Measurements from ENCODE around the gene GPBP1L1.

GPBP1L1 gene

GRCh38 chr1:45589861-45590260 lies 96.5 kb downstream of the GPBP1L1 start:
- no peak for DNase-seq (ENCODE audit: low read depth in 3 of 3)

- DNase-seq (ENCODE audit: low read depth in 3 of 3) = no peak
These were observed 99.6 kb downstream of the GPBP1L1 start for GRCh38 chr1:45586769-45587168.

- DNase-seq (ENCODE audit: low read depth in 3 of 3) = no peak
These were observed 100.7 kb downstream of the GPBP1L1 start for GRCh38 chr1:45585496-45586075.

DNA sequence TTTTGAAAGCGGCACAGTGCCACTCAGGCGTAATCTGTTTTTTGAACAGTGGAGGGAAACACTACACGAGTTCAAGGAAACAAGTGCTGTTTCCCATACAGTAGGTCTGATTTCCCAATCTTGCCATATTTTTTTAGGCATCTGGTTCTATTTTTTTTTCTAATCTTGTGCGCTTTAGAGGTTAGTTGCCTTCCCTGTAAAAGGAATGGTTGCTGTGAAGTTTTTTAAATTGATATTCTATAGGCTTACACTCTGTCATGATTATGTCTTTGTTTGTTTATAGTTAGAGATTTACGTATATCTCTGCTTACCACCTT lies 101.3 kb downstream of the GPBP1L1 start:
- no peak for DNase-seq (ENCODE audit: low read depth in 3 of 3)

- peak; percentile 68 to 89 (median 77) for DNase-seq (ENCODE audit: low read depth in 3 of 3)
These were observed 101.8 kb downstream of the GPBP1L1 start for GRCh38 chr1:45584351-45585109.

GRCh38 chr1:45583666-45584350 lies 102.5 kb downstream of the GPBP1L1 start, which contains the start of gene NASP:
TSS of gene NASP (plus strand) at chr1:45584041. CDS start at chr1:45584147, 106 bp downstream.
- DNase-seq (ENCODE audit: low read depth in 3 of 3) = peak; percentile 89 to 92 (median 91)

- DNase-seq (ENCODE audit: low read depth in 3 of 3) = peak; percentile 82 to 94 (median 90)
These were observed 103.1 kb downstream of the GPBP1L1 start for GRCh38 chr1:45583264-45583665.

Data from stimulated activated CD4-positive, alpha-beta T cell treated with anti-CD3 and anti-CD28 coated beads, TNF-alpha, amount 100 ng/mL, for 24 hours (primary cell).